Vagina (tissue), 2 donors: ENCODE results near the gene ITPR3.

Experiments
- CTCF ChIP-seq, 3 experiments: fragments of 450-650 bp in 2 of 3; fragments of 200-600 bp in 1 of 3; sonication (generic) in 1 of 3; IDR thresholded peaks; one replicate each; pipeline ENCODE4 v1.5.1; 2017 to 2019; ENCODE audit warnings: antibody characterized with exemption in 3 of 3, mild to moderate bottlenecking in 2 of 3, moderate library complexity in 2 of 3
- POLR2A ChIP-seq, 2 donors: fragments of 450-650 bp; IDR thresholded peaks; one replicate each; pipeline ENCODE4 v1.6.1; 2017; ENCODE audit warnings: antibody characterized with exemption in 2 of 2, mild to moderate bottlenecking in 2 of 2, moderate library complexity in 2 of 2
- POLR2AphosphoS5 ChIP-seq, 2 donors: sonication (generic); formaldehyde crosslinking; IDR thresholded peaks; one replicate each; pipeline ENCODE4 v1.9.0; 2017; ENCODE audit warnings: antibody characterized with exemption in 2 of 2, mild to moderate bottlenecking in 2 of 2, low read depth in 1 of 2; ENCODE audit not compliant: insufficient read depth in 1 of 2

DNA sequence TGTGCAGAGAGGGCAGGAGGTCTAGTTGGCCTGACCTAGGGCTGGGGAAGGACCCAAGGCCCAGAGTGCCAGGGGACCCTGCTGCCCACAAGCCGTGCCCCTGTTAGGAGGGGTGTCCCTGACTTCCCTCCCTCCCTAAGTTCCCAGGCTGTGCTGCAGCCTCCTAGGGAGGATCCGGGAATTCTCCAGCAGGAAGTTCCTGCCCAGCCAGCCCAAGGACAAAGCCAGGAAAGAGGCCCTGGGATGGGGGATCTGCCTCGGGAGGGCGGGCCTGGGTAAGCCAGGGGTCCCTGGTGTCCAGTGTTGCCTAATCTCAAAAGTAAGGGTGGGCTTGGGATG lies 31.8 kb upstream of the ITPR3 start:
- TF ChIP-seq CTCF (IDR thresholded peaks at IDR 0.05) (no peak), POLR2A (IDR thresholded peaks at IDR 0.05) (no peak), POLR2AphosphoS5 (IDR thresholded peaks at IDR 0.05; ENCODE audit: insufficient read depth in 1 of 2, low read depth in 1 of 2) (no peak)
